Mesendoderm (in vitro differentiated cells): ENCODE measurements around the gene HDAC10.

ENCODE experiments used
- DNase-seq: peaks from one replicate; pipeline ENCODE4 v3.0.0; 2013
- H2AK5ac ChIP-seq: 2 replicates; pipeline ENCODE4 v1.6.1; 2013; ENCODE audit warnings: low read length, inconsistent platforms
- H2BK120ac ChIP-seq: 2 replicates; pipeline ENCODE4 v1.6.1; 2013; ENCODE audit warnings: low read depth, mild to moderate bottlenecking, low read length, moderate library complexity, mixed read lengths
- H2BK15ac ChIP-seq: replicated peaks from 2 replicates; pipeline ENCODE4 v1.6.1; 2013; ENCODE audit warnings: low read depth, mild to moderate bottlenecking, moderate library complexity
- H2BK5ac ChIP-seq: 2 replicates; pipeline ENCODE4 v1.6.1; 2013; ENCODE audit warnings: low read length, inconsistent platforms
- H3K18ac ChIP-seq: 2 replicates; pipeline ENCODE4 v1.6.1; 2013; ENCODE audit warnings: mild to moderate bottlenecking, low read length, mixed read lengths
- H3K23ac ChIP-seq: one replicate; pipeline ENCODE4 v1.6.1; 2013; ENCODE audit warnings: low read length
- H3K27ac ChIP-seq: 2 replicates; pipeline ENCODE4 v1.5.1; 2013; ENCODE audit warnings: low read depth, mild to moderate bottlenecking, inconsistent platforms, low read length, moderate library complexity
- H3K27me3 ChIP-seq: 2 replicates; pipeline ENCODE4 v1.6.1; 2013; ENCODE audit warnings: low read length, control low read depth, mild to moderate bottlenecking, inconsistent platforms; ENCODE audit not compliant: insufficient read depth, poor library complexity
- H3K36me3 ChIP-seq: 2 replicates; pipeline ENCODE4 v1.6.1; 2013; ENCODE audit warnings: low read length, inconsistent platforms; ENCODE audit not compliant: control insufficient read depth, insufficient read depth
- H3K4ac ChIP-seq: one replicate; pipeline ENCODE4 v1.6.1; 2013; ENCODE audit warnings: low read depth, mild to moderate bottlenecking, low read length, moderate library complexity
- H3K4me1 ChIP-seq: 2 replicates; pipeline ENCODE4 v1.6.1; 2013; ENCODE audit warnings: low read depth, low read length, inconsistent platforms; ENCODE audit not compliant: control insufficient read depth
- H3K4me2 ChIP-seq: 2 replicates; pipeline ENCODE4 v1.6.1; 2013; ENCODE audit warnings: low read length
- H3K4me3 ChIP-seq: 2 replicates; pipeline ENCODE4 v1.5.1; 2013; ENCODE audit warnings: mild to moderate bottlenecking, low read length
- H3K56ac ChIP-seq: one replicate; pipeline ENCODE4 v1.6.1; 2013; ENCODE audit warnings: low read length
- H3K79me1 ChIP-seq: 2 replicates; pipeline ENCODE4 v1.6.1; 2013; ENCODE audit warnings: low read length, inconsistent platforms
- H3K79me2 ChIP-seq: 2 replicates; pipeline ENCODE4 v1.6.1; 2013; ENCODE audit warnings: mild to moderate bottlenecking, low read length; ENCODE audit not compliant: control insufficient read depth, insufficient read depth
- H3K9ac ChIP-seq: 2 replicates; pipeline ENCODE4 v1.6.1; 2013; ENCODE audit warnings: low read length, inconsistent platforms
- H4K5ac ChIP-seq: one replicate; pipeline ENCODE4 v1.6.1; 2013; ENCODE audit warnings: low read length
- H4K8ac ChIP-seq: one replicate; pipeline ENCODE4 v1.6.1; 2013; ENCODE audit warnings: low read depth, mild to moderate bottlenecking, control low read depth, low read length, moderate library complexity
- WGBS: extraction: QIAGEN DNeasy Blood & Tissue Kit; methylation state at CpG from one replicate; pipeline ENCODE4 v1.1.7; 2013; ENCODE audit warnings: low lambda C conversion rate, missing lambda C conversion rate; ENCODE audit not compliant: insufficient coverage; ENCODE audit errors: extremely low coverage; 5-methylcytosine and 5-hydroxymethylcytosine counted together

HDAC10 gene

GRCh38 chr22:50256258-50256862, 5.3 kb upstream of the HDAC10 start:
- no peak overlapping the region for H3K27ac ChIP-seq
- no peak overlapping the region for H3K9ac ChIP-seq
- no peaks in the 10 kb centered on the region for H3K79me1 ChIP-seq
- no peak overlapping the region for H3K23ac ChIP-seq
- H3K79me2 ChIP-seq = no peaks in the 10 kb centered on the region
- no peak overlapping the region for H3K4ac ChIP-seq
- H2BK15ac ChIP-seq = no peak overlapping the region
- no peak overlapping the region for H3K4me3 ChIP-seq
- H3K18ac ChIP-seq = no peak overlapping the region
- no peak overlapping the region for H4K8ac ChIP-seq
- no peaks in the 10 kb centered on the region for H3K36me3 ChIP-seq
- no peak for DNase-seq
- no peaks in the 10 kb centered on the region for H3K27me3 ChIP-seq
- H2AK5ac ChIP-seq = no peak overlapping the region
- no peak overlapping the region for H3K4me2 ChIP-seq
- no peak overlapping the region for H3K56ac ChIP-seq
- no peak overlapping the region for H2BK5ac ChIP-seq
- no CpG with 5 or more reads among the region's 12 CpGs for WGBS
- H3K4me1 ChIP-seq = no peaks in the 10 kb centered on the region
- H2BK120ac ChIP-seq = no peak overlapping the region
- H4K5ac ChIP-seq = no peak overlapping the region

GRCh38 chr22:50255607-50256006, 4.5 kb upstream of the HDAC10 start:
- H3K9ac ChIP-seq = no peak overlapping the region
- no peak overlapping the region for H3K18ac ChIP-seq
- no peak overlapping the region for H3K4me3 ChIP-seq
- no peaks in the 10 kb centered on the region for H3K36me3 ChIP-seq
- H2BK120ac ChIP-seq = no peak overlapping the region
- H3K23ac ChIP-seq = no peak overlapping the region
- no peak overlapping the region for H2BK5ac ChIP-seq
- no peak overlapping the region for H4K5ac ChIP-seq
- H4K8ac ChIP-seq = no peak overlapping the region
- no peak overlapping the region for H2AK5ac ChIP-seq
- H2BK15ac ChIP-seq = no peak overlapping the region
- H3K4me1 ChIP-seq = no peaks in the 10 kb centered on the region
- H3K27ac ChIP-seq = no peak overlapping the region
- no peaks in the 10 kb centered on the region for H3K79me2 ChIP-seq
- H3K56ac ChIP-seq = no peak overlapping the region
- H3K27me3 ChIP-seq = no peaks in the 10 kb centered on the region
- no peak for DNase-seq
- H3K79me1 ChIP-seq = no peaks in the 10 kb centered on the region
- no CpG with 5 or more reads among the region's 17 CpGs for WGBS
- no peak overlapping the region for H3K4me2 ChIP-seq
- H3K4ac ChIP-seq = no peak overlapping the region

- no CpG with 5 or more reads among the region's 19 CpGs for WGBS
- Histone ChIP-seq H3K27ac (no peak overlapping the region), H3K79me1 (peaks cover 2% of the 10 kb centered on the region), H2BK120ac (no peak overlapping the region), H3K27me3 (no peaks in the 10 kb centered on the region), H3K4me1 (no peaks in the 10 kb centered on the region), H4K8ac (no peak overlapping the region), H3K4me3 (no peak overlapping the region), H3K18ac (no peak overlapping the region), H3K36me3 (no peaks in the 10 kb centered on the region), H3K23ac (no peak overlapping the region), H2AK5ac (no peak overlapping the region), H3K9ac (no peak overlapping the region), H3K56ac (no peak overlapping the region), H3K4me2 (no peak overlapping the region), H4K5ac (no peak overlapping the region), H2BK5ac (no peak overlapping the region), H3K4ac (no peak overlapping the region), H3K79me2 (no peaks in the 10 kb centered on the region), H2BK15ac (no peak overlapping the region)
- no peak for DNase-seq
These were observed 4.0 kb upstream of the HDAC10 start for GRCh38 chr22:50255099-50255498.

- H3K4me3 ChIP-seq = no peak overlapping the region
- peaks cover 2% of the 10 kb centered on the region for H3K79me1 ChIP-seq
- H2BK5ac ChIP-seq = no peak overlapping the region
- no peak overlapping the region for H3K4me2 ChIP-seq
- no peak overlapping the region for H3K27ac ChIP-seq
- no peak overlapping the region for H4K8ac ChIP-seq
- no peaks in the 10 kb centered on the region for H3K79me2 ChIP-seq
- no peaks in the 10 kb centered on the region for H3K36me3 ChIP-seq
- H3K56ac ChIP-seq = no peak overlapping the region
- H2BK120ac ChIP-seq = no peak overlapping the region
- no peak overlapping the region for H4K5ac ChIP-seq
- H3K18ac ChIP-seq = no peak overlapping the region
- no peak overlapping the region for H3K9ac ChIP-seq
- no peaks in the 10 kb centered on the region for H3K4me1 ChIP-seq
- no peak overlapping the region for H2AK5ac ChIP-seq
- no CpG with 5 or more reads among the region's 8 CpGs for WGBS
- no peaks in the 10 kb centered on the region for H3K27me3 ChIP-seq
- H3K23ac ChIP-seq = no peak overlapping the region
- DNase-seq = no peak
- H3K4ac ChIP-seq = no peak overlapping the region
- no peak overlapping the region for H2BK15ac ChIP-seq
These were observed 2.9 kb upstream of the HDAC10 start for GRCh38 chr22:50253941-50254340.

- Histone ChIP-seq H2BK5ac (no peak overlapping the region), H2BK120ac (no peak overlapping the region), H4K5ac (no peak overlapping the region), H3K56ac (no peak overlapping the region), H3K79me2 (no peaks in the 10 kb centered on the region), H3K9ac (no peak overlapping the region), H3K23ac (no peak overlapping the region), H3K4ac (no peak overlapping the region), H3K27ac (no peak overlapping the region), H3K4me2 (no peak overlapping the region), H3K4me3 (no peak overlapping the region), H2AK5ac (no peak overlapping the region), H3K36me3 (no peaks in the 10 kb centered on the region), H3K27me3 (no peaks in the 10 kb centered on the region), H4K8ac (no peak overlapping the region), H3K79me1 (peaks cover 2% of the 10 kb centered on the region), H3K4me1 (no peaks in the 10 kb centered on the region), H3K18ac (no peak overlapping the region), H2BK15ac (no peak overlapping the region)
- DNase-seq = no peak
- WGBS = no CpG with 5 or more reads among the region's 22 CpGs
These were observed 2.2 kb upstream of the HDAC10 start for GRCh38 chr22:50253046-50253915.
